HG03571 (cell line): ENCODE measurements around the gene APOBEC3H.

Experiments
- ATAC-seq: cut with Tn5 transposase; IDR thresholded peaks from one replicate; pipeline ENCODE4 v1.9.1; 2021; ENCODE audit not compliant: unreplicated experiment

APOBEC3H gene

DNA sequence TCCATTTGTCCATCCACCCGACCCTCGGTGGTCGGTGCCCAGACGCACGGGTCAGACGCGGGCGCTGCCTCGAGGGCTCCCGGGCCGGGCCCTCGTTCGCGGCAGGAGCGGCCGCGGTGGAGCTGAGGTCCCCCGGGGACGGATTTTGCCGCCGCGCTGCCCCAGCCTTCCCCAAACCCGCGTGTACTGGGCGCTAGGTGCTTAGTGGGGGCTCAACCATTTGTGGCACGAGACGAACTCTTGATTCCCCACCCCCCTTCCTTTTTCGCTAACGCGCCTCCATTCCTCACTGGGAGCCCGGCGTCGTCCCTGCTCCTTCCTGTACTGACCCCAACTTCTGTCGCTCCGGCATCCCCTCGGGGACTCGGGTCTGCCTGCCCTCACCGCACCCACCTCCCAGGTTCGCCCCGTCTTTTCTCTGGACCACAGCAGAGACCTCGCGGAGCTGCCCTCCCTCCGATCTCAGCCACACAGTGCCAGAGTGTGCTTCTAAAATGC, 56.2 kb downstream of the APOBEC3H start:
- ATAC-seq: no peak
